HG03575 (cell line): ENCODE measurements around the gene DHRS1.
"Not testable (repeated sequence)": the region's sequence is repeated elsewhere in the genome, so short reads cannot be mapped to it uniquely, and the experiment has no call there.

ENCODE experiments used
- ATAC-seq: cut with Tn5 transposase; IDR thresholded peaks from one replicate; pipeline ENCODE4 v1.9.1; 2021; ENCODE audit not compliant: unreplicated experiment, insufficient number of reproducible peaks, low FRiP score; ENCODE audit errors: extremely low read depth

The DHRS1 gene

DNA sequence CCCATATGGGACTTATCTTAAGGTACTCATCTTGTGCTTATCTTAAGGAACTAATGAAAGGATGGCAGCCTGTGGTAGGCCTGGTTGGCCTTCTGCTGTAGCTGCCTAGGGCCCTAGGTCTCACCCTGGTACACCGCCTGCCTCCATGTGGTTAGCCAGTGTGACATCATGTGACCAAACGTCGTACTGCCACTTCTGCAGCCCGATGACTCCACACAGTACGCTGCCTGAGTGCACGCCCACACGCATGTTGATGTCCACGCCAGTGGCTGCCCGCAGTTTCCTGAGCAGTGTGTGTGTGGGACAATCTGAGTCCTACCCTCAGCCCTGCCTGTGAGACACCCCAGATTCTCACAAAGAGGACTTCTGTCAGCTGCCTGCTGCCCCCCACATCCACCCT is 30.2 kb upstream of the DHRS1 start:
- no peak for ATAC-seq

DNA sequence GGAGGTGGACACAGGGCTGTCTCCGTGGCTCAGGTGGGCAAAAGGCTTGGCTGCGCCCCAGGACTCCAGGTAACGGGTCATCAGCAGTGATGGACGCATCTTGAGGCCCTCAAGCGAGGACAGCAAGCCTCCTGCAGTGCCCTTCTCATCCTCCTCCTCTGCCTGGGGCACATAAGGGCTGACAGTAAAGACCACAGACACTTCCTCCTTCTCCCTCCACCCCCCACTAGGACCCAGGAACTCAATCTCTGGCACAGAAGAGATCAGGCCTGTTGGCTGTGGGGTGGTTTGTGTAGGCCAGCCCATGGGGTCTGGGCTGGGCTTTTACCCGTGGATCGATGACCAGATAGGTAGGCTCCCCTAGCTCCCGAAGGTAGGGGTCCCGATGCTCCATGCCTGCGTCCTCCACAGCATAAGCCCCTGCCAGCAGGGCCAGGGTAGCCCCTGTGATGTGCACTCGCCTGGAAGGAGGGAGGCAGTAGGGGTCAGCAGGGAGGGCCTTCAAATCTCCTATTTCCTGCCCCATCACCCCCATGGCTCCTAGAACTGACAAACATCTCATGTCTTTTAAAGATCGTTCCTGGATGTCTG is 29.6 kb upstream of the DHRS1 start:
- no peak for ATAC-seq

DNA sequence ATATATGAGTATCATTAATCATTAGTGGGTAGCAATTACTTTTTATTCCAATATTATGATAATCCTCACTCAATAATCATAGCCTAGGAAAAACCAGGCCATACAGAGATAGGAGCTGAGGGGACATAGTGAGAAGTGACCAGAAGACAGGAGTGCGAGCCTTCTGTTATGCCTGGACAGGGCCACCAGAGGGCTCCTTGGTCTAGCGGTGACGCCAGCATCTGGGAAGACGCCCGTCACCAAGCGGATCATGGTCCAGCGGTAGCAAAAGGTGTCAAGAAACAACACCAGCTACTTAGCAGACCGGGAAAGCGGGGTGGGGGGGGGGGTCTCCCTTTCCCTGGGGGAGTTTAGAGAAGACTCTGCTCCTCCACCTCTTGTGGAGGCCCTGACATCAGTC is 28.3 kb upstream of the DHRS1 start:
- not testable (repeated sequence) for ATAC-seq

DNA sequence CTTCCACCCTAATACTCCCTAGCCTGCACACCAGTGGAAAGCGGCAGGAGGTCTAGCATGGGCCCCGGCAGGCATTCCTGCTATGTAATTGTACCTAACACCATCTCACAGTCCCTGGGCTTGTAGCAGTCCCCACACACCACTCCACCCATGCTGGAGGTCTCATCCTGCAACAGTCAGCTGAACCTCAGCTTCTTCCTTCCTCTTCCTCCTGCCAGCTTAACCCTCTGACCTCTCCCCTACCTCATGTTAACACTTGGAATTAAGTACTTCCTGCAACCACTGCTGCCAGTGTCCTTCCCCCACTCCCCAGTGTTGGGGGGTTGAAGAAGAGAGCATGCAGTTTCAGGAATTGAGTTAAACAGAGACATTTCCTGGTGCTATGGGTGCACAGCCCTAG is 27.7 kb upstream of the DHRS1 start:
- ATAC-seq = no peak

DNA sequence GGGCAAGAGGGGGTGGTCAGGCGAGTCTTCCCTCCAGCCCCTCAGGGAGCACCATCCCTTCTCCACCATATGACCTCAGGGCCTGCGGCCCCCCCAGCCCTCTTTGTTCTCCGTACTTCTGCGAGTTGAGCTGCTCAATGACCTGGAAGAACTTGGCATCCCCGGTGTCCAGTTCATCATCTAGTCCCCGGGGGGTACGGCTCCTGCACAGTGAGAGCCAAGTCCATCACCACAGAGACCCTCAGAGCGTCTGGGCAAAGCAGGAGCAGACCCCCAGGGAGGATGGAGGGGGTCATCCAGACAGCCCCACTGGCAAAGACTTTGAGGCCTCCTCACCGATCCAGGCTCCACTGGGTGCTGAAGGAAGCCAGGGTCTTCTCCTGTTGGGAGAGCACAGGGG is 26.4 kb upstream of the DHRS1 start:
- ATAC-seq = no peak

DNA sequence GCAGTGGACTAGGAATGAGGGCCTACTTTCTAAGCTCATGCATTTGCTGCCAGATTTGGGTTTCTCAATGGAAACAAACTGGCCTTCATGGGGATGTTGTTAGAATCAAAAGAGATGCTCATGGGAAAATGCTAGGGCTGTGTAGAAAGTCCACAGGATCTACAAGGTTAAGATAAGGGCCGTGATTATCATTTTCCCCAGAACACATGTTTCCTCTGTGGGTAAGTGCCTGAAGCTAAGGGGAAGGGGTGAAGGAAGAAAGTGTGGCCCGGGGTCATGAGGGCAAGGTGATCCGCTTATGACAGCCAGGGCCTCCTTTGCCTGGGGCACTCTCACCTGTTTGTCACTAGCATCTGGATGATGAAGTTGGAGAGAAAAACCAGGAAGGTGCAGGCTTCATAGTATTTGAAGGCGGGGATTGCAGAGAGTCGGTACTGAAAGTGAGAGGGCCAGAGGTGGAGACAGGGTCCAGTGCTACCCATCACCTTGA is 25.5 kb upstream of the DHRS1 start:
- no peak for ATAC-seq

DNA sequence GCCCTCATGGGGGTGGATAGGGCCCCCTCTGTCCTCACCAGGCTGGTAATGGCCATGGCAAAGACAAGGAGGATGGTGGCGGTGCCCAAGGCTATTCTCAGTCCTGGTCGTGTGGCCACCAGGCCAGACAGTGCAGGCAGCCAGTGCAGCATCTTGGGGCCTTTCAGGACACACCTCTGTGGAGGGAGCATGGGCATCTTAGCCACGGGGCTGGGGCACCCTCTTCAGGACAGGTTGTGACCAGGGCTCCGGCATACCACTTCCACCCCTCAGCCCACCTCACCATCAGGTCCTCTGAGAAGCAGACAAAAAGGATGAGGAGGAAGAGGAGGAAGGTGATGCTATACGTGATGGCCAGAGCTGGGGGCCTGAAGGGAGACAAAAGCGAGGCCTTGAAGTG is 24.4 kb upstream of the DHRS1 start:
- ATAC-seq = no peak

DNA sequence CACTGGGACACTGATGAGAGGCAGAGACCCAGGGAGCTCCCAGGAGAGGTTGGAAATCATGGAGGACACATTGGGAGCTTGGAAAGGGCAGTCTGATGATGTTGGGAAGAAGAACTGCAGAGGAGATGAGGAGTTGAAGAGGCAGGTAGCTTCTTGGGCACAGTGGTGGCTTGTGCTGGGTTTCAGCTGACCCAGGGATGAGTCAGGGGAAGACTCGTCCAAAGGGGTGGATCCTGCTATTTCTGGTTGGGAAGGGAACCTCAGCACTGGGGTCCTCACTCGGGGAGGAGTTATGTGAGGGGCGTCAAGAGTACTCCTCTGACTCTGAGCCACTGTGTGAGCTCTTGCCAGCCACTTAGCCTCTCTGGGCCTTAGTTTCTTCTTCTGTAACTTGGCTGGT is 23.8 kb upstream of the DHRS1 start:
- no peak for ATAC-seq

DNA sequence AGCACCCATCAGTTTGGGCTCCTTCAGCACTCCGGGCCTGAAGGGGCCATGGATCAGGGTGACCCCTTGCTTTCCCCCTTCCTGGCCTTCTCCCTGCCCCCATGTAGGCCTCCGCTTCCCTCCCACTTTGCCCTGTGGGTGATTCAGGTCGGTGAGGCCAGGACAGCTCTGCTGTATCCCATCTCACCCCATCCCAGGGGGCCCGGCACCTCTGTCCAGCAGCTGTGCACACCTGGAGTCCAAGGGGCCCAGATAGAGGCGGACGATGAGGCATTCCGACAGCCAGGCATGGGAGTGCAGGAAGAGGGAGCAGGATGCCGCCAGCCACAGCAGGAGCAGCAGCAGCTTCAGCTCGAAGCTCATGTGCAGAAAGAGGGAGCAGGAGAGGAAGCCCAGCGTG is 23.1 kb upstream of the DHRS1 start:
- ATAC-seq = no peak

DNA sequence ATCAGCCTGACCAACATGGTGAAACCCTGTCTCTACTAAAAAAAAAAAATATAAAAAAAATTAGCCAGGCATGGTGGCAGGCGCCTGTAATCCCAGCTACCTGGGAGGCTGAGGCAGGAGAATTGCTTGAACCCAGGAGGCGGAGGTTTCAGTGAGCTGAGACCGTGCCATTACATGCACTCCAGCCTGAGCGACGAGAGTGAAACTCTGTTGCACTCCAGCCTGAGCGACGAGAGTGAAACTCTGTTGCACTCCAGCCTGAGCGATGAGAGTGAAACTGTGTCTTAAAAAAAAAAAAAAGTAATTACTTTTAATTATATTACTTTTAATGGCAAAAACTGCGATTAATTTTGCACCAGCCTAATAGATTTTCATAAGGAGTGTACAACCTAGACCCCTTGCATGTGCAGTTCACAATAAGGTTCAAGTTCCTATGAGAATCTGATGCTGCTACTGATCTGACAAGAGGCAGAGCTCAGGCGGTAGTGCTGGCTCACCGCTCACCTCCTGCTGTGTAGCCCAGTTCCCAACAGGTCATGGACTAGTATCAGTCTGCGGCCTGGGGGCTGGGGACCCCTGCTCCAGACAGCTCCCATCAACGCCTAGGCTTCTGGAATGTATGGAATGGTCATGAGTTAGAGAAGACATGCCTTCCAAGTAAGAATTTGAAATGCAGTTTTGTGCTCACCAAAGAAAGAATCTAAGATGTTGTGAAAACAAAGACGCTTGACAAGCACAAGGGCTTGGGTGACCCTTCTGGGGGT is 21.8 kb upstream of the DHRS1 start:
- no peak for ATAC-seq

DNA sequence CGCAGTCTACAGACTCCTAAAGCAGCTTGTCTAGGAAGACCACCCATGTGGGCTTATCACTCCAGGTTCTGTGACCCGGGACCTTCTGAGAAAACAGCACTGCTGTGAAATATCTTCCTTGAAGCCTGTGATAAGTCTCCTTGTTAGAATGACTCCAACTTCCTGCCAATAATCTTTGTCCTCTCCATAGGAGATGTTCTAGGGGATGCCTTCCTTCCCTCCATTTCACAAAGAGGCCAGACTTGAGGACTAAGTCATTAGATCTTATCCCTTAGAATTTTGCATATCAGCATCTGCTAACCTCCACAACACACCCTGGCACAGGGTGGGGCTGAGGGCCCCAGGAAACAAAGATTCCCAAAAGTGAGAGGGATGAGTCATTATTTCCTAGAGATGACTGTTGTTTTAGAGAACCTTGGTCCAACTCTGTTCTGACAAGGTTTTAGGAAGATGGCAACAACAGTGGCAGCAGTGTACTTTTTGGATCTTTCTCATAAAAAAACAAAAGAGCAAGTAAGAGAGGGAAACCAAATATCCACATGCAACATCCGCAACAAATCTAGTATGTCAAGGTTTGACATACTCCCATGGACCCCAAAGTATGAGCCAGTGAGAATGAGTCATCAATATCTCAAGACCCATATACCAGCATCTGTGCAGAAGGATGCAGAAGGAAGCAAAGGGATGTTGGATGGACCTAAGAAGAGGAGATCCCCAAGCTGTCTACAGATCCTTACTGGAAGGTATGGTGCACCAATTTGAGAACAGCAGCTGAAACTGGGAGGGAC is 17.8 kb upstream of the DHRS1 start:
- ATAC-seq = no peak

DNA sequence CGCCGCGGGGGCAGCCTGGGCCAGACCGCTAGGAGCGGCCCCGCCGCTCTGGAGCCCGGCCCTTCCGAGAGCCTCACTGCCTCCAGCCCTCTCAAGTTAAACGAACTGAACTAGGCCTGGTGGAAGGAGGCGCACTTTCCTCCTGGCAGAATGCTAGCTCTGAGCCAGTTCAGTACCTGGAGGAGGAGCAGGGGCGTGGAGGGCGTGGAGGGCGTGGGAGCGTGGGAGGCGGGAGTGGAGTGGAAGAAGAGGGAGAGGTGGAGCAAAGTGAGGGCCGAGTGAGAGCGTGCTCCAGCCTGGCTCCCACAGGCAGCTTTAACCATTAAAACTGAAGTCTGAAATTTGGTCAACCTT is 17.0 kb upstream of the DHRS1 start:
- no peak for ATAC-seq

DNA sequence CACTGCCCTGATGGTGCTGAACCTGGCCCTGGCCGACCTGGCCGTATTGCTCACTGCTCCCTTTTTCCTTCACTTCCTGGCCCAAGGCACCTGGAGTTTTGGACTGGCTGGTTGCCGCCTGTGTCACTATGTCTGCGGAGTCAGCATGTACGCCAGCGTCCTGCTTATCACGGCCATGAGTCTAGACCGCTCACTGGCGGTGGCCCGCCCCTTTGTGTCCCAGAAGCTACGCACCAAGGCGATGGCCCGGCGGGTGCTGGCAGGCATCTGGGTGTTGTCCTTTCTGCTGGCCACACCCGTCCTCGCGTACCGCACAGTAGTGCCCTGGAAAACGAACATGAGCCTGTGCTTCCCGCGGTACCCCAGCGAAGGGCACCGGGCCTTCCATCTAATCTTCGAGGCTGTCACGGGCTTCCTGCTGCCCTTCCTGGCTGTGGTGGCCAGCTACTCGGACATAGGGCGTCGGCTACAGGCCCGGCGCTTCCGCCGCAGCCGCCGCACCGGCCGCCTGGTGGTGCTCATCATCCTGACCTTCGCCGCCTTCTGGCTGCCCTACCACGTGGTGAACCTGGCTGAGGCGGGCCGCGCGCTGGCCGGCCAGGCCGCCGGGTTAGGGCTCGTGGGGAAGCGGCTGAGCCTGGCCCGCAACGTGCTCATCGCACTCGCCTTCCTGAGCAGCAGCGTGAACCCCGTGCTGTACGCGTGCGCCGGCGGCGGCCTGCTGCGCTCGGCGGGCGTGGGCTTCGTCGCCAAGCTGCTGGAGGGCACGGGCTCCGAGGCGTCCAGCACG is 16.4 kb upstream of the DHRS1 start:
- no peak for ATAC-seq

DNA sequence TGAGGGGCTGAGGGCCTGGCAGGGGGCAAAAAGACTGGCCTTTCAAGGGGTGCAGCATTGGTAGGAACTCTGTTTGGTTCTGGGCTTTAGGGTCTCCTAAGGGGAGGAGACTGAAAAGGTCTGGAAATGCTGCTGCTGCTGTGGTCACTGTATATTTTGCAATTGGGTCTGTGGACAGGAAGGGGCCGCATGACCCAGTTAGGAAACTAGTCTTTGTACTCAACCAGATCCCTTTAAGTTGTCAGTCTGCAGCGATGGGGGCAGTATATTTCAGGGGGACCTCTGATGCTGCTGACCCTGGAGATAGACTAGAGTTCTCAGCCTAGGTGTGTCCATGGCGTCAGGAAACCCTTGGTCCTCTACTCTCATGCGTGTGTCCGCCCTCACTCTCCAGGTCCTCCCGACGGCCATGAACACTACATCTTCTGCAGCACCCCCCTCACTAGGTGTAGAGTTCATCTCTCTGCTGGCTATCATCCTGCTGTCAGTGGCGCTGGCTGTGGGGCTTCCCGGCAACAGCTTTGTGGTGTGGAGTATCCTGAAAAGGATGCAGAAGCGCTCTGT is 15.7 kb upstream of the DHRS1 start:
- no peak for ATAC-seq

DNA sequence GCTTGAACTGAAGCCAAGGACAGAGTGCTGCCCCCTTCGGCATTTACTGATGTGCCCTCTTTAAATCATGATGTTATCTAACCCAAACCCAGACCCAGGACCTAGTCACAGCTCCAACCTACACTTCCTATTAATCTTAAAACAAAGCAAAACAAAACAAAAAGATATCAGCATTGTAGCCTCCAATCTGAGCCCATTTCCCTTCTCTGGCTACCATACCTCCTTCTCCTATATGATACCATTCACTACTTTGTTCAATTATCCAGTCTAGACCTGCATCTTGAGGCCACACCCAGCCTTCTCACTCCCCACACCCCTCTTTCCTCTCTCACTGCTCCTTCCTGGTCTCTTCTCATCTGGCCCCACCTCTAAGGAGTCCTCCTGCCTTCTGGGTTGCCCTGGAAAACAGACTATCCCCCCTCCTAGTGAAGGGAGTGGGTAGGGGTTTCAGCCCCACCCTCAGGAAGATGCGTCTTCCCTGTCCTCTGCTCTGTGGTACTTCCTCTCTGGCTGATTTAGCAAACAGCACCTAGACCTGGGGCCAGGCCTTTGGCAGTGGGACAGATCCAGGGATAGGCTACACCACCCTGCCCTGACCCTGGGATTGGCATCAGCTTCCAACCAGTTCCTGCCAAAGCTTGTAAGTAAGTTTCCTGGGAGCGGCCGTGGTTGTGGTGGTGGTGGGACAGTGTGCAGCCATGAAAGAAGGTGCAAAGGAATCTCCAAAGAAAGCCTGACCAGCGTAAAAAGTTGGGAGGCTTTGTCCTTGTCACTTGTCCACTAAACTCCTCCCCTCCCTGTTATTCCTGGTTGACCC is 15.0 kb upstream of the DHRS1 start:
- no peak for ATAC-seq

DNA sequence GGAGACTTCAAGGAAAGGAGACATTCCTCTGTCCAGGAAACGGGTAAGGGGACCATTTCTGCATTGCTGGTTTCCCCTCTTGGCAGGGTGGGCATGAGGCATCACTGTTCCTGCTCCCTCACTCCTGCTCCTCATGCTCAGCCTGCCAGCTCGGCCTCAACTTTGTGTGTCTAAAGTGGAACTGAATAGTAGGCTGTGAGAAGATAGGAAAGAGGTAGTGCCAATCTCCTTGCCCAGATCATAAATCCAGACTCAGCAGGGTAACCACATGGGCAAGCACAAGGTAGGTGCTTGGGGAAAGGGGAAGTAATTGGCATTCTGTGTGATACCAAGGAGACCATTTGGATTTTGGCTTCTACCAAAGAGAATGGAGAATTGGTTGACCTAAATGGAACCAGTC is 14.3 kb upstream of the DHRS1 start:
- no peak for ATAC-seq

DNA sequence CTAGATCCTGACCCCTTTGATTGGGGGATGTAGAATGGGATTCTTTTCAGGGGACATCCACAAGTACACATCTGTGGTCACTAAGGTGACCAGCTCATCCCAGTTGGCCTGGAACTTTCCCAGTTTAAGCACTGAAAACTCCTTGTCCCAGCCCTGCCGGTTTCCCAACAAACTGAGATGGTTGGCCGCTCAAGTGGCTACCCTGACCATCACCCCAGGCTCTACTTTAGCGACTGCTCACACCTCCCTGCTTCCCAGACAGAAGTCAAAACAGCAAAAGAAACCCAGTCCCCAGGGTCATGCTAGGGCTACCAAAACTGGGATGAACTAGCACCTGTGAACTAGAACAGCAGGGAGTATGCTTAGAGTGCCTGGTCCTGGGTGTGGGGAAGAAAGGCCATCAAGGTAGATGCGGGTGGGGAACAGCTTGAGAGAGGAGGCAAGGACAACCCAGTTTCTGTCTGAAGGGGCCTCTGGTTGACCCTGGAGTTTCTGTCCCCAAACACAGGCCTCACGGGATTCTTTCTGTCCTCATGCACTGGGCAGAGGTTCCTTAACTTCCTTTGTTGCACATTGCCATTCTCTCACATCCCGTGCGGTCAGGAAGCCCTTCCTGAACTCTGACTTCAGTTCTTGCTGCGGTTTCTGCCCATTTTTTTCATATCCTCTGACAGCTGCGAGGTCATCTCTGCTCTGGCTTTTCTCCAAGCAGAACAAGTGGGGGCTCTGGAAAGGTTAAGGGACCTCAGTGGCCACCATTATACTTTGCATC is 13.3 kb upstream of the DHRS1 start:
- no peak for ATAC-seq
